ENCODE measurements around the gene DLG5.

DLG5 gene
- 7.2 to 25.5 (median 16.3) reads per million in 4 donors for total RNA-seq

DNA sequence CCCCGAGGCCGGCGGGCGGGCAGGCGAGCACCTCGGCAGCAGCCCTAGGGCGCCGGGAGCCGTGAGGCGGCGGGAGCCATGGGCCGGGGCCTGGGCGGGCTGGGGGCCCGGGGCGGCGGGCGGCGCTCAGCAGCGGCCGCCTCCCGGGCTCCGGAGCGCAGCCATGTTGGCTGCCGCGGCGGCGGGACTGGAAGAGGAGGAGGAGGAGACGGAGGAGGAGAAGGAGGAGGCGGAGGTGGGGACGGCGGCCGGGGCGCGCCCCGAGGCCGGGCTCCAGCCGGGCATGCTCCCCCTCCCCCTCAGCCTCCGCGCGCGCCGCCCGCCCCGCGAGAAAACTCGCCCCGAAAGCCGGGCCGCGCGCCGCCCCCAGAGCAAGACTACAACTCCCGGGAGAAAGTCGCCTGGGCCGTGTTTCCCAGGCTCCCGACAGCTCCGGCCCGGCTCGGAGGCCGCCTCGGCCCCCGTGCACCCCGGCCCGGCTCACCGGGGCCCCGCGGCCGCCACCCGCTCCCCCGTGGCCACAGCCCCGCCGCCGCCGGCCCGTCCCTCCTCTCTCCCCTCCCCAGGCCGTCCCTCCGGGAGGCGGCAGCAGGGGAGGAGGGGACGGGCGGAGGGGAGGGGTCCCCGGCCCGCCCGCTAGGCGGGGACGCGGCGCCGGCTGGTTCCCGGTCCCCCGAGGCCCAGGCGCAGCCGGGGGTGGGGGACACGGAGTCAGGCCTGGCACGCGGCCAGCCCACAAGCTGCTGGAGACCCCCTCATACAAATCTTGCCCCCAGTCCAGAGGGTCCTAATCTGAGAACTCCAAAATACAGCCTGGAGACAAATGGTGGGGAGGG lies at the start of gene DLG5:
Gene DLG5 (minus strand): TSS at position 190 of the 836 bp plus-strand sequence. CDS start 235 bp downstream, outside the sequence.
- DNase-seq = peak in 1 of 5 donors; percentile 7

GRCh38 chr10:77975086-77975666 lies 48.6 kb upstream of the DLG5 start:
- DNase-seq = no peak

DNA sequence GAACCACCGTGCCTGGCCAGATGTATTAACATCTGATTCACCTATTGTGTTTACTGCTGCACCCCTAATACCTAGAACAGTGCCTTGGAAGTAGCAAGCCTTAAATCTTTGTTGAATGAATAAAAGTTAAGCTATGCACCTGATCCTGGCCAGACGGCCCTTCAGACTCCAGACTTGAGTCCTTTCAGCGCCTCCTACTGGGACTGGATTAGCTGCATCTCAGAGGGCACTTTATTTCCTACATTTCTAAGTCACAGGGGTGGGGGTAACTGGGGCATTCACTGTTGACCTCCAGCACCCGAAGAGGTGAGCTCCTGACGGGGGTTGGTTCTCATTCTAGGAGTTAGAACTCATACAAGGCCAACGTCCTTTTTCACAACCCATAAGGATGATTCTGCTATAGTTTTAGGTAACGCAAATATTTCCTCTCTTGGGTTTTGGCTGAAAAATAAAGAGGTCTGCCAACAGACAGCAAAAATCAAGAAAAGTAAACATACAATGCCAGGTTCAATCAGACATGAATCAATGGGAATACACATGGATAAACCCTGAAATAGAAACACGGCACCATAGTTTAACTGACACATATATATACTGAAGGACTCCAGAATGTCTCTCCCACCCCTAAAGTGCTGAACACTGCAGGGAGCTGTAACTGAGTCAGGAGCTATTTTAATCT lies 48.0 kb upstream of the DLG5 start:
- DNase-seq = no peak

DNA sequence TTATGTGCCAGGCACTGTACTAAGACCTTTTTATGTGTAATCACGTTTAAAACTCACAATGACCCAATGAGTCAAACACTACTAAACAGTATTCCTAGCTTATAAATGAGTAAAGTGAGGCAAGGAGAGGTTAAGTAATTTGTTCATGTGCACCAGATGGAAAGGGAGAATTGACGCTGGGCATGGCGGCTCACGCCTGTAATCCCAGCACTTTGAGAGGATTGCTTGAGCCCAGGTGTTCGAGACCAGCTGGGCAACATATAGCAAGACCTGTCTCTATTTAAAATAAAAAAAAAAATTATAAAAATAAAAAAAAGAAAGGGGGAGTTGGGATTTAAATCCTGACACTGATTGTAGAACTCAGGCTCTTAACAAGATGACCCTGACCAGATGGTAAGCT lies 46.7 kb upstream of the DLG5 start:
- DNase-seq = no peak

DNA sequence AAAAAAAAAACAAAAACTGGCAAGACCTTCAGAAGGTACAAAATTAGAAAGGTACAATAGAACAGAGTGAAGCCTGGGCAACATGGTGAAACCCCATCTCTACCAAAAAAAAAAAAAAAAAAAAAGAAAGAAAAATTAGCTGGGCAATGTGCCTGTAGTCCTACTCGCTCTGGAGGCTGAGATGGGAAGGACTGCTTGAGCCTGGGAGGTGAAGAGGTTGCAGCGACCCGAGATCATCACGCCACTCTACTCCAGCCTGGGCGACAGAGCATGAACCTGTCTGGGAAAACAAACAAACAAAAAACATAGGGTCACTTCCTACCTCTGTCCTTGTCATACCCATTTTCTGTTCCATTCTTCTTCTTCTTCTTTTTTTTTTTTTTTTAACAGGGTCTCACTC lies 45.6 kb upstream of the DLG5 start:
- DNase-seq = no peak

DNA sequence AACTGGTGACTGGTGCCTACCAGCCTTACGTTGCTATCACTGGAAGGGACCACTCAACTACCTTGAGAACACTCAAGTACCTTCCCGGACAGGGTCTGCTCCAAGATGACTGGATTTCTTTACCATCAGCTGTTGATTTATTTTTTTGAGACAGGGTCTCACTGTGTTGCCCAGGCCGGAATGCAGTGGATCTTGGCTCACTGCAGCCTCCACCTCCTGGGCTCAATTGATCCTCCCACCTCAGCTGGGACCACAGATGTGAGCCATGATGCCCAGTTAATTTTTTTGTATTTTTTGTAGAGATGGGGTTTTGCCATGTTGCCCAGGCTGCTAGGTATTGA lies 45.2 kb upstream of the DLG5 start:
- no peak for DNase-seq

DNA sequence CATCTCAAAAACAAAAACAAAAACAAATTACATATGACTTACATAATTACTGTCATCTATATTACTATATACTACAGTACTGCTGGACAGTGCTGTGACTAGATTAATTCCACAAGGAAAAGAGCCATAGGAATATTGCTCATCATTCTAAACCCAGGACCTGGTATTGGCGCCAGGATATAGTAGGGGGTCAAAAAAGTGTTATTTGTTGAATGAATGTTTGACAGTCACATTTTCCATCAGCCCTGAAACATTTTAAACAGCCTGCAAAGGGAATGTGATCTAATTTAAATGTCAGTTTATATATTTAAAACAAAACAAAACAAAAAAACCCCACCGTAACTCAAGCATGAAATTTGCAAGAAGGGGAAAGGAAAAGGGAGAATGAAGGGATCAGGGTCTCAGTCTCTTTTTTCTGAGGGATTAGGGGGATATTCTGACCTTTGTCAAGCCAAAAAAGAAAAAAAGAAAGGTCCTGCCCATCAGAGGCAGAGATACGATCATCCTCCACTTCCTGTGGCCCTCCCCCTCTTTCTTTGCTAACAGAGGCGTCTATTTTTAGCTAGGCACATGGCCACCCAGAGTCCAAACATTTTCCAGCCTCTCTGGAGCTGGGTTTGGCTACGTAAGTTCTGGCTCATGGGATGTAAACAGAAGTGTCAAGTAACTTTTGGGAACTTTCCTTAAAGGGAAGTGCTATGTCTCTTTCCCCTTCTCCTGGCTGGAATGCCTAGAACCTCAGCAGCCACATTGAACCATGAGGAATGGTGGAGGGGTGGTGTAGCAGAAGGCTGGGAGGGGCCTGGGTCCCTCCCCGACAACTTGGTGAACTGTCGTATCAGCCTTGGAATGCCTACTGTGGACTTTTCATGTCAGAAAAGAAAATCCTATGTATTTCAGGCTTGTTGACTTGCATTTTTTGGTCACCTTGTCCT lies 44.6 kb upstream of the DLG5 start:
- no peak for DNase-seq

GRCh38 chr10:77969114-77969513 lies 42.6 kb upstream of the DLG5 start:
- no peak for DNase-seq

- DNase-seq = no peak
These were observed 41.1 kb upstream of the DLG5 start for GRCh38 chr10:77967611-77968022.

DNA sequence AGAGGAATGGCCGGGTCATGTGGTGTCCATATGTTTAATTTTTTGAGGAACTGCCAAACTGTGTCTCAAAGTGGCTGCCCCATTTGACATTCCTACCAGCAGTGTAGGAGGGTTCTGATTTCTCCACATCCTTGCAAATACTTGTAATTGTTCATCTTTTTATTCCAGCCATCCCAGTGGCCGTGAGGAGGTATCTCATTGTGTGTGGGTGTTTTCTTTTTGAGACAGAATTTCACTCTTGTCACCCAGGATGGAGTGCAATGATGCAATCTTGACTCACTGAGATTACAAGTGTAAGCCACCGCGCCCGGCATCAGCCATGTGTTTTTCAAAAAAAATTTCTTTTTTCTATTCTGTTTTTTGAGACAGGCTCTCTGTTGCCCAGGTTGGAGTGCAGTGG lies 38.7 kb upstream of the DLG5 start:
- no peak for DNase-seq

- DNase-seq = no peak
These were observed 38.3 kb upstream of the DLG5 start for GRCh38 chr10:77964811-77965210.

DNA sequence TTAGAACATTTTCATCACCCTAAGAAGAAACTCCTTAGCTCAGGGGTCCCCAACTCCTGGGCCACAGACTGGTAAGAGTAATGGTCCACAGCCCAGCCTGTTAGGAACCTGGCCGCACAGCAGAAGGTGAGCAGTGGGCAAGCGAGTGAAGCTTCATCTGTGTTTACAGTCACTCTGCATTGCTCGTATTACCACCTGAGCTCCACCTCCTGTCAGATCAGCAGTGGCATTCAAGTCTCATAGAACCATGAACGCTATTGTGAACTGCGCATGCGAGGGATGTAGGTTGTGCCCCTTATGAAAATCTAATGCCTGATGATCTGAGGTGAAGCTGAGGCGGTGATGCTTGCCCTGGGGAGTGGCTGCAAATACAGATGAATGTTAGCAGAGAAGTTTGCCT lies 37.3 kb upstream of the DLG5 start:
- no peak for DNase-seq

GRCh38 chr10:77962350-77963146 lies 36.0 kb upstream of the DLG5 start:
- no peak for DNase-seq

- no peak for DNase-seq
These were observed 35.1 kb upstream of the DLG5 start for GRCh38 chr10:77961668-77962067.

- no peak for DNase-seq
These were observed 34.3 kb upstream of the DLG5 start for GRCh38 chr10:77960829-77961329.

GRCh38 chr10:77959887-77960455 lies 33.4 kb upstream of the DLG5 start:
- DNase-seq = no peak

DNA sequence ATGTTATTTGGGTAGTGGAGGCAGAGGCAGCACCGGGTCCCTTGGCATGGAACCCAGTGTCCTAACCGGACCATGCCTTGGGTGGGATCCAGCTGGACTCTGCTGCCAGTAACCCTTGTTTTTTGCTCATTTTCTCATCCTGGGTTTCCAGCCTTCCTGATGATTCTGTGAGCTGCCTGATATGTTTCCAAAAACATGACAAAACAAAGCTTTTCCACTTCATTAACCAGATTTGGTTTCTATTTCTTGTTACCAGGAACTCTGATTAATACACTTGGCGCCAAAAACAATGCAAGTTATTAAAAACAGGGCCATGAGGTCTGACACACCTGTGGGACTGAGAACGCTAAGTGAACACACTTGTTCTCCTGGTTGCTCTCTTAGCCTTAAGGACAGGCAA lies 32.8 kb upstream of the DLG5 start:
- no peak for DNase-seq

- no peak for DNase-seq
These were observed 28.6 kb upstream of the DLG5 start for GRCh38 chr10:77955136-77955535.

- no peak for DNase-seq
These were observed 22.6 kb upstream of the DLG5 start for GRCh38 chr10:77949167-77949566.

GRCh38 chr10:77946084-77946483 lies 19.5 kb upstream of the DLG5 start:
- DNase-seq = no peak

DNA sequence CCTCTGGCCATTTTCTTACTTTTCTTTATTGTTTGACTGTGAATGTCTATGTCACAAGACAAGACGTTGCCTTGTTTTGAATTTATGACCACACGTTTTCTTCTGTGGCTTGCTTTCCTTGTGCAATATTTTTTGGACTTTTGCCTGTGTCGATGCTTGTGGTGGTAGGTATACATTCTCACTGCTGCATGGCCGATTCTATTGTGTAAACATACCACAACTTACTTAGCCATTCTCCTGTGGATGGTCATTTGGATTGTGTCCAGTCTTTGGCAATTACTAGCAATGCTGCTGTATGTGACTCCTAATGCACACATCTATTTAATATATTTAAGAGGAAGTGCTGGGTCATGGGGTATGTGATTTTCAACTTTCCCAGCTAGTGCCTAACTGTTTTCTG lies 18.0 kb upstream of the DLG5 start:
- no peak for DNase-seq

Data from T-helper 1 cell (primary cell).